ENCODE data around the gene LRRC37A2.
"Not testable (repeated sequence)": the region's sequence is repeated elsewhere in the genome, so short reads cannot be mapped to it uniquely, and the experiment has no call there.

The LRRC37A2 gene

DNA sequence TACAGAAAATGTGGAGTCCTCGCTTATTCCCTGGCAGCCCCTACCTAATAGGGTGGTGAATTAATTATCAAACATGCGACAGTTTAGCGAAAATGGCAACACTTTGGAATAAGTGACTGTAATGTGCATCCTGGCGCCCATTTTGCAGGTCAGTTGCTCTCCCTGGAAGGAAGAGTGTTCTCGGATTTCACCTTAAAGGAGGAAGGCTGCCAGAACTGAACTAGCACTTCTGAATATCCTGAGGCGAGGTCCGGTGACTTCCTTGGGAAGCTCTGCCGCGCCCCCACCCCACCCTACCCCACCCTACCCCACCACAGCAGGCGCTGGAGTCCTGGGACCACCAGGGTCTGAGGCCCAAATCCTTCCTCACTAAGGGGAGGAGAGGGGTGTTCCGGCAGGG is at the start of gene LRRC37A2:
TSS of gene LRRC37A2 (plus strand) at position 301 of the 400 bp plus-strand sequence. CDS start 245 bp downstream, outside the sequence.
- not testable (repeated sequence) for DNase-seq

DNA sequence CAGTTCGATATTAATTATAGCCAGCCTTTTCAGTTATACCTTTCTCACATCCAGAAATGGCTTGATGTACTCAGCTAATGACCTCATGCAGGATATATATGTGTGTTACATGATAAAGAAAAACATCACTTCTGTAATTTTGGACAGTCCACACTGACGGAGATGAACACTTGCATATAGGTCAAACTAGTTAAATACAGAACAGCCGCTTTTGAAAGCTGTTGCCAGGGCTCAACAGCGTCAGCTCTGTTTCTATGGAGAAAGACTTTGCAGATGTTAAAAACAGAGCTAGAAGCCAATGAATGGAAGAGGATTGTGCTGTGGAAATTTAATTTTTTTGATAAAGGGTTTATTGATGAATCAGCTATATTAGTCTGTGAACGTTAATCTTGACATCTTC is 44.6 kb upstream of the LRRC37A2 start:
- DNase-seq, result not testable (repeated sequence)

DNA sequence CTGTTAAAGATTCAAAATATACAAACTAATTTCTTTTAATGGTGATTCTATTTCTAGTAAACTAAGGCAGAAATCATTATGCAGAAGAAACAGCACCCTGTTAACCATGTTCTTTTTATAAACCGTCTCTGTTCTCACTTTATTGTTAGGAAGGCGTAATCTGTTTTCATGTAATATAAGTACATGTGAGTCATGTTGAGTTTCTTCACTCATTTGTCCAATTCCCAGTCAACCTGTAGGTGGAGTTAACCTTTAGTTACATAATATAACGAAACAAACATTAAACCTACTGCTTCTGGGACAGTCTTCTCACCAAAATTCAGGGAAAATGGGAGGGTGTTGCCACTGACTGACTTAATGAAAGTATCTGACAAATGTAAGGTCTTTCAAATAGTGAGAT is 37.8 kb upstream of the LRRC37A2 start:
- not testable (repeated sequence) for DNase-seq

- not testable (repeated sequence) for DNase-seq
Measured at GRCh38 chr17:46475583-46475982, 36.7 kb upstream of the LRRC37A2 start.

DNA sequence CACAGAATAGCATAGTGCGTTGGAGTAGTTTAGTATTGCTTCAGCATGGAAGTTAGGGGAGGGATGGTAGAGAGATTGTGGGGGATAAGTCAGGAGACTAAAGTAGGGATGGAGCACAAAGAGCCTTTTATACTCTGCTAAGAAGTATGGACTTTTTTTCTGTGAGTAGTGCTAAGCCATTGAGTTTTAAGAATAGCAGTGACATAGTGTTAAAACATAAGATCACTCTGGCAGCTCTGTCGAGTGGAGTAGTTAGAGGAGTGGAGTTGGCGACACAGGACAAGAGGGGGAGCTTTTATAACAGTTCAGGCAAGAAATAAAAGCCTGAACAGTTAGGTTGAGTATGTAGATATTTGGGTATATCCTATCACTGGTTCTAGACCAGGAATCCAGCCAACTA is 33.4 kb upstream of the LRRC37A2 start:
- DNase-seq, result not testable (repeated sequence)

DNA sequence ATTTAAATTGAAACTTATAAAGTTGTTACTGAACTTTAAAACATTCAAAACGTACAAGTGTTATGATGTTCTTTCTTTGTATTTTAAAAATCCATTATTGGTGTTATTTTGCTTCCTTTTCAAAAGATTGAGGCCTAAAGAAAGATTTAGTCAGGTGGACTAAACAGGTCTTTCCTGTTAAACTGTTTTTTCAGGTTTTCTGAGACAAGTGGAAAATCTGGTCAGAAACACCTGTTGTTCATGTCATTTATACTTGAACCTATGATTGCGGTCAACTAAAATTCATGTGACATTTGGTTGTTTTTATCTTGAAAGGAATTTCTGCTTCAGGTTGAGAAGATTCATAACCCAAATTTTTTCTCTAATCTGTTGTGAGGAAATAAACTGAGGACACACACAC is 31.0 kb upstream of the LRRC37A2 start:
- DNase-seq, result not testable (repeated sequence)

DNA sequence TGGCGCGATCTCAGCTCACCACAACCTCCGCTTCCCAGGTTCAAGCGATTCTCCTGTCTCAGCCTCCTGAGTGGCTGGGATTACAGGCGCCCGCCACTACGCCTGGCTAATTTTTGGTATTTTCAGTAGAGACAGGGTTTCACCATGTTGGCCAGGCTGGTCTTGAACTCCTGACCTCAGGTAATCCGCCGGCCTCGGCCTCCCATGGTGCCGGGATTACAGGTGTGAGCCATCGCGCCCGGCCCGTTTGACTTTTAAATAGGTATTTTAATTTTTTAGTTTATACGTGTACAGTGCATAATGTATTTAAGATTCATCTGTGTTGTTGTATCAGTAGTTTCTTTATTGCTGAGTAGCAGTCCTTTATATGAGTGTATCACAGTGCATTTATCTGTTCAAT is 20.2 kb upstream of the LRRC37A2 start:
- not testable (repeated sequence) for DNase-seq

DNA sequence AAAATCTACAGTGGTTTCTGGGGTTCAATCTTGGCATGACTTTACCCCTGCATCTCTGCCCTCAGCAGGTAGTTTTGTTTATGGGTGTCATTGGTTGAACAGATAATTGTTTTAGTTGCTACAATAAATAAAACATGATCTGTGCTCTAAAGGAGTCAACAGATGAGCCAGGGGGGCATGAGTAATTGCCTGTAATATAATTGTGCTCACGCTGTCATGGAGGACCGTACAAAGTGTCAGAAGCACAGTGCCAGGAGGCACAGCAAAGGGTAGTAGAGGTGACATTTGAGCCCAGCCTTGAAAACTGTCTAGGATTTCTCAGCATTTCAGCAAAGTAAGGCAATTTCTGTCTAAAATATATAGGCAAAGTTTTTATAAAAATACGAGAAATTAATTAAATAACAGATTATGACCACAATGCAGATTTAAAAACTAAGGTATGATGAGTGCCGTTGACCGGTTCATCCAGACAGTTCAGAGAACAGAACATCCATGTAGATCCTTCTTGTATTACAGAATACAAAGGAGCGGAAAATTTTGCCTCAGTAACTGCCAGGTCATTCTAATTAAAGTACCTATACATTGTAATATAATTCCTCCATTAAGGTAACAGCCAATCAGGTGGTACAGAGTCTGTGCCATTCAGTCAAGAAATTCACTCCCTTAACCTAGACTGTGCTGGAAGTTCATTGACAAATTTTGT is 12.7 kb upstream of the LRRC37A2 start:
- not testable (repeated sequence) for DNase-seq

- DNase-seq, result not testable (repeated sequence)
Measured at GRCh38 chr17:46505896-46506295, 6.4 kb upstream of the LRRC37A2 start.

GRCh38 chr17:46534716-46535115 is 22.4 kb downstream of the LRRC37A2 start:
- not testable (repeated sequence) for DNase-seq

- not testable (repeated sequence) for DNase-seq
Measured at GRCh38 chr17:46548607-46549006, 36.3 kb downstream of the LRRC37A2 start.

GRCh38 chr17:46559155-46559554 is 46.9 kb downstream of the LRRC37A2 start:
- DNase-seq, result not testable (repeated sequence)

GRCh38 chr17:46560048-46560447 is 47.8 kb downstream of the LRRC37A2 start:
- not testable (repeated sequence) for DNase-seq

DNA sequence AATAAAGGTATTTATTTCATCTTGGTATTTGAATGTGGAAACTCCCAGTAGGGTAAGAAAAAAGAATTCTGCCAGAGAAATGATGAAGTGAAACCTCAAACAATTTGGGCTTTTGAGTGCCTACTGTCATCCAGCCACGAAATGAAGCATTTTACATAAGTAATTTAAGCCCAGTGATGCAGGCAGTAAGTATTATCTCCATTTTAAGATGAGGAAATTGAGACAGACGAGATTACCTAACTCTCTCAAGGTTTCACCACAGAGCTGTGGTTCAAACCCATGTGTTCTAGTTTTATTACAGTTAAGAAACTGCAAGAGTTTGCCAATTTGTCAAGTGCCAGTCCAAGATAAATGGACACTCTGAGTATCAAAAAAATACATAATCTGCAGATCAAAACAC is 54.0 kb downstream of the LRRC37A2 start:
- DNase-seq, result not testable (repeated sequence)

- DNase-seq, result not testable (repeated sequence)
Measured at GRCh38 chr17:46566980-46567379, 54.7 kb downstream of the LRRC37A2 start.

DNA sequence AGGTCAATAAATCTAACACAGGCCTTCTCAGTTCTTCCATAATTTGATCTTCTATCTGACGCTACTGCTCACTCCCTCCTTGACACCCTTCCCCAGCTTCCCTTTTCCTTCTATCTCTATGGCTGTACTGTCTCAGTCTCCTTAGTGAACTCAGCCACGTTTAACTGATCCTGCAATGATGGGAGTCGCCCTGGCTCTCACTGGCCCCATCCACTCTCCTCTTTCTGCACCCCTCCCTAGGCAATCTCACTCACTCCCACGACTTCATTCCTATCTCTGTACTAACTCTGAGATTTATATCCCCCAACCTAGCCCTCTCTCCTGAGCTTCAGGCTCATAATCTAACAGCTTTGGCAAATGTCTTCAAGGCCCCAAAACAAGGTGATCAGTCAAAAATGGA is 59.5 kb downstream of the LRRC37A2 start:
- not testable (repeated sequence) for DNase-seq

- not testable (repeated sequence) for DNase-seq
Measured at GRCh38 chr17:46579083-46580075, 67.1 kb downstream of the LRRC37A2 start, which contains the start of gene ARL17A. TSS of gene ARL17A (minus strand) at chr17:46579691. CDS start at chr17:46576322, 3,369 bp downstream.

GRCh38 chr17:46580082-46580481 is 67.8 kb downstream of the LRRC37A2 start:
- not testable (repeated sequence) for DNase-seq

DNA sequence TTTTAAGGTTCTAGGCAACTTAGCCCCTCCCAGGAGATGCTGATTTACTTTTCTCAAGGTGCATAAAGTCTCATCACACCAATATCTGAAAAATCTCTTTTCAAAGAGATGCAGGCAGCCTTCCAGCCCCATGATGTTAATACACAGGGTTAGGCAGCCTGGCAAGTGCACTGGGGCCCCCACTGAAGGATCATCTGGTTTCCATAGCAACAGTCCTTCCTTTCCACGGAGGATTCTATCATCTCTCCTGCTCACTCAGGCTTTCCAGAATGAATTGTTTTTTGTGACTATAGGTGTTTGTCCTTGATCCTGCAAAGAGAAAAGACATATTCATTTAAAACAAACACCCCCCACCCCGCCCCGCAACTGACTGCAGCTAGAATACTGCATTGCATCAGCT is 73.2 kb downstream of the LRRC37A2 start:
- DNase-seq, result not testable (repeated sequence)

- DNase-seq, result not testable (repeated sequence)
Measured at GRCh38 chr17:46590157-46591146, 78.2 kb downstream of the LRRC37A2 start, which contains the start of gene NSF. TSS of gene NSF (plus strand) at chr17:46590669. CDS start at chr17:46590776, 107 bp downstream.

DNA sequence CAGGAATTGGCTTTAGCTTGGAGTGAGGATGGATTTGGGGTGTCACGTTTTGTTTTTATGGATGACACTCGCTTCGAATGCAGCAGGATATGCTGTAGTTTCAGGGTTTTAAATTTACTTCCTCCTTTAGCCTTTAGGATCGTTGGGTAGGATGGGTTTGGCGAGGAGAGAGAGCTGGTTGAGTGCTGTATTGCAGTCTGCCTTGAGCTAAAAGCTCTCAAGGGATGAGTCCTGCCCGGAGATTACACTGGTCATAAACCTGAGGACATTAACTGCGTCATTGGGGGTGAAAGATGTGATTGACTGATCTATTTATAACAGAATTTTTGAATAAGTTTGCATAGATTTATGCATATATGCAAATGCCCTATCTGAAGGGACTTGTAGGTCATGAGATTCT is 79.1 kb downstream of the LRRC37A2 start:
- not testable (repeated sequence) for DNase-seq

Data from NCI-H526 treated with DMSO at 0.1 percent for 48 hours (cell line).